HepG2 (cell line): ENCODE results near the gene TMEM200B. TPM values are rescaled to one million over a fixed set of nuclear protein-coding genes. Genes with fewer than 3 reads are reported as not detected.

Experiments
- ATAC-seq: fragments of 200-7000 bp; cut with Tn5 transposase; 3 replicates; pipeline ENCODE4 v1.9.1; 2020; ENCODE audit warnings: mild to moderate bottlenecking, moderate library complexity
- BruUV-seq: library from RNA; stranded (reverse); fragments of 400-500 nt; replicated peaks from 2 replicates; lab custom pipeline; 2021; lab: Mats Ljungman, UMichigan
- CTCF ChIA-PET: fragments of 300-600 bp; formaldehyde crosslinking; extraction: SDS; loops from one replicate; lab custom pipeline; 2021; ENCODE audit warnings: low total read pairs, inconsistent platforms, low intra/inter-chr PET ratio; lab: Yijun Ruan, JAX
- POLR2A ChIA-PET: fragments of 350-600 bp; sonication (Branson Sonifier 250); formaldehyde crosslinking; loops from one replicate; lab custom pipeline; 2020; ENCODE audit warnings: antibody characterized with exemption, inconsistent platforms; lab: Yijun Ruan, JAX
- DNase-seq: peaks from one replicate; pipeline ENCODE4 v3.0.0-alpha.2; 2015; ENCODE audit warnings: low spot score
- FAIRE-seq: peaks from 3 replicates; lab custom pipeline; 2011; peaks lifted over from hg19 to GRCh38; lab: Jason Lieb, UNC
- H2AFZ ChIP-seq: one replicate; pipeline ENCODE4 v1.6.1; 2011; ENCODE audit warnings: low read length, inconsistent platforms
- H3K27ac ChIP-seq: fragments of 300-600 bp; 3 replicates; pipeline ENCODE4 v1.8.0; 2011; ENCODE audit warnings: mixed run types, mild to moderate bottlenecking, mixed read lengths, low read length, inconsistent platforms; ENCODE audit not compliant: insufficient read depth; ENCODE audit errors: extremely low read length
- H3K27me3 ChIP-seq, 2 experiments: fragments of 200-600 bp in 1 of 2; 2 replicates in 1 of 2; 3 replicates in 1 of 2; pipeline versions ENCODE4 v1.6.0 to v1.8.0; 2011; ENCODE audit warnings: low read length in 2 of 2, mild to moderate bottlenecking in 2 of 2, moderate library complexity in 2 of 2, inconsistent platforms in 1 of 2; ENCODE audit not compliant: insufficient read depth in 2 of 2, control insufficient read depth in 1 of 2
- H3K36me3 ChIP-seq, 2 experiments: fragments of 200-600 bp in 1 of 2; replicated peaks in 1 of 2; 2 replicates in 1 of 2; 3 replicates in 1 of 2; pipeline versions ENCODE4 v1.5.1 to v1.8.0; 2011; ENCODE audit warnings: low read length in 2 of 2, inconsistent platforms in 1 of 2; ENCODE audit not compliant: insufficient read depth in 2 of 2, control insufficient read depth in 1 of 2
- H3K4me1 ChIP-seq: 2 replicates; pipeline ENCODE4 v1.5.1; 2012; ENCODE audit warnings: low read length, inconsistent platforms; ENCODE audit not compliant: insufficient read depth
- H3K4me2 ChIP-seq: 2 replicates; pipeline ENCODE4 v1.6.0; 2011; ENCODE audit warnings: low read depth, low read length, inconsistent platforms
- H3K4me3 ChIP-seq, 3 experiments: fragments of 200-600 bp in 1 of 3; sonication (generic), shearing (Covaris generic) in 1 of 3; replicated peaks in 1 of 3; 2 replicates each; pipeline ENCODE4 v1.5.1; 2011 to 2016; ENCODE audit warnings: low read length in 3 of 3, inconsistent platforms in 2 of 3, low read depth in 2 of 3, mild to moderate bottlenecking in 2 of 3, control low read depth in 1 of 3, mixed read lengths in 1 of 3; ENCODE audit not compliant: insufficient read depth in 1 of 3
- H3K79me2 ChIP-seq: one replicate; pipeline ENCODE4 v1.6.1; 2011; ENCODE audit warnings: low read length, inconsistent platforms; ENCODE audit not compliant: insufficient read depth
- H3K9ac ChIP-seq: 2 replicates; pipeline ENCODE4 v1.6.0; 2011; ENCODE audit warnings: mild to moderate bottlenecking, low read depth, low read length, inconsistent platforms; ENCODE audit not compliant: insufficient read depth
- H3K9me3 ChIP-seq: 2 replicates; pipeline ENCODE4 v1.5.1; 2012; ENCODE audit warnings: mild to moderate bottlenecking, low read length
- H4K20me1 ChIP-seq: 2 replicates; pipeline ENCODE4 v1.6.0; 2011; ENCODE audit warnings: inconsistent platforms, mild to moderate bottlenecking, low read length, moderate library complexity; ENCODE audit not compliant: insufficient read depth
- HNRNPL ChIP-seq: fragments of 200-400 bp; formaldehyde crosslinking; IDR thresholded peaks from 2 replicates; pipeline ENCODE4 v1.6.1; 2017; ENCODE audit warnings: mild to moderate bottlenecking, low read depth, low read length
- MAFK ChIP-seq, 2 experiments: IDR thresholded peaks in 1 of 2; conservative IDR thresholded peaks in 1 of 2; 2 replicates each; pipeline ENCODE4 v1.6.1; 2011; ENCODE audit warnings: improper control_type of control experiment in 2 of 2, low read length in 2 of 2
- POLR2AphosphoS5 ChIP-seq: IDR thresholded peaks from 2 replicates; pipeline ENCODE4 v1.6.1; 2012; ENCODE audit warnings: low read depth, low read length
- ZC3H13 ChIP-seq: sonication (generic); formaldehyde crosslinking; IDR thresholded peaks from 2 replicates; pipeline ENCODE4 v1.8.1; 2023; ENCODE audit warnings: mild to moderate bottlenecking, missing genetic modification reagents, moderate library complexity
- ZNF496 ChIP-seq: sonication (generic); formaldehyde crosslinking; IDR thresholded peaks from 2 replicates; pipeline ENCODE4 v1.8.1; 2023; ENCODE audit warnings: mild to moderate bottlenecking, moderate library complexity, missing genetic modification reagents; ENCODE audit not compliant: insufficient replicate concordance
- ZNF670 ChIP-seq: sonication (generic); formaldehyde crosslinking; IDR thresholded peaks from 2 replicates; pipeline ENCODE4 v1.8.0; 2022; ENCODE audit warnings: mild to moderate bottlenecking, missing genetic modification reagents, borderline replicate concordance
- WGBS: methylation state at CpG from one replicate; pipeline ENCODE4 v1.1.6; 2017; ENCODE audit warnings: low lambda C conversion rate; 5-methylcytosine and 5-hydroxymethylcytosine counted together
- in situ Hi-C: cut with HindIII; loops from 2 replicates; pipeline ENCODE4 v1.10.0; 2017; ENCODE audit warnings: low pct_unique_long_range_greater_than_20kb; ENCODE audit not compliant: extremely low pct_ligation_motif_present
- intact Hi-C: fragments of 100-400 bp; cut with micrococcal nuclease; formaldehyde crosslinking; loops from one replicate; pipeline ENCODE4 v1.10.0; 2022; ENCODE audit not compliant: unreplicated experiment
- polyA plus RNA-seq, 8 experiments: library from polyadenylated mRNA; depleted of rRNA in 3 of 8; stranded (reverse) in 7 of 8; unstranded in 1 of 8; fragments of >200 nt; fragmentation: Illumina TruSeq in 4 of 8; extraction: Trizol in 4 of 8; gene quantifications; 2 replicates each; pipeline versions ENCODE4 v1.2.1 to v1.2.3, GENCODE V29; 2011 to 2016; ENCODE audit warnings: low read depth in 4 of 8, missing spikeins in 1 of 8, mixed read lengths in 1 of 8; ENCODE audit not compliant: insufficient read depth in 1 of 8
- total RNA-seq, 5 experiments: library from RNA; depleted of rRNA; stranded (reverse); fragments of >200 nt; fragmentation: Illumina TruSeq; extraction: Trizol; gene quantifications; 2 replicates each; pipeline ENCODE4 v1.2.3, GENCODE V29; 2016; ENCODE audit warnings: low read depth in 1 of 5
- TF ChIP-seq, protein P1 (sequence below): sonication (generic); formaldehyde crosslinking; IDR thresholded peaks from 2 replicates; pipeline ENCODE4 v1.4.0; 2020; ENCODE audit warnings: missing genetic modification reagents

Gene TMEM200B
- total and polyA plus RNA-seq, 2 of the 13 experiments (the other 11 are each of a cell fraction or from before 2014, with no cell fraction given), result 1.1 to 1.4 TPM

GRCh38 chr1:29121936-29122681, 1.6 kb downstream of the TMEM200B start:
- Histone ChIP-seq H4K20me1 (no peaks in the 10 kb centered on the region), H3K27ac (no peak overlapping the region), H3K4me1 (peaks cover 21% of the 10 kb centered on the region), H3K36me3 (peaks cover 3 to 6% of the 10 kb centered on the region in 2 experiments; a peak in 4 of 5 replicates), H3K4me3 (no peak overlapping the region), H2AFZ (no peak overlapping the region), H3K9me3 (no peaks in the 10 kb centered on the region), H3K4me2 (no peak overlapping the region), H3K9ac (no peak overlapping the region), H3K27me3 (peaks cover 0 to 5% of the 10 kb centered on the region in 2 experiments; a peak in 1 of 5 replicates), H3K79me2 (no peaks in the 10 kb centered on the region)
- TF ChIP-seq, protein P1, sequence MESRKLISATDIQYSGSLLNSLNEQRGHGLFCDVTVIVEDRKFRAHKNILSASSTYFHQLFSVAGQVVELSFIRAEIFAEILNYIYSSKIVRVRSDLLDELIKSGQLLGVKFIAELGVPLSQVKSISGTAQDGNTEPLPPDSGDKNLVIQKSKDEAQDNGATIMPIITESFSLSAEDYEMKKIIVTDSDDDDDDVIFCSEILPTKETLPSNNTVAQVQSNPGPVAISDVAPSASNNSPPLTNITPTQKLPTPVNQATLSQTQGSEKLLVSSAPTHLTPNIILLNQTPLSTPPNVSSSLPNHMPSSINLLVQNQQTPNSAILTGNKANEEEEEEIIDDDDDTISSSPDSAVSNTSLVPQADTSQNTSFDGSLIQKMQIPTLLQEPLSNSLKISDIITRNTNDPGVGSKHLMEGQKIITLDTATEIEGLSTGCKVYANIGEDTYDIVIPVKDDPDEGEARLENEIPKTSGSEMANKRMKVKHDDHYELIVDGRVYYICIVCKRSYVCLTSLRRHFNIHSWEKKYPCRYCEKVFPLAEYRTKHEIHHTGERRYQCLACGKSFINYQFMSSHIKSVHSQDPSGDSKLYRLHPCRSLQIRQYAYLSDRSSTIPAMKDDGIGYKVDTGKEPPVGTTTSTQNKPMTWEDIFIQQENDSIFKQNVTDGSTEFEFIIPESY (CRISPR knock-in tag), result 0 out of 2 replicates have a peak, but pooled peaks have one; percentile 40
- TF ChIP-seq POLR2AphosphoS5, result no peak
- BruUV-seq, result no TSS peak
- POLR2A ChIA-PET, result no interaction called here
- FAIRE-seq (no peak), DNase-seq (no peak), ATAC-seq (no peak)
- in situ Hi-C loops (loop anchor here (10.0 kb wide), 1 partner anchor 237 kb away; no protein-coding TSS in a partner anchor), intact Hi-C loops (loop anchor here (10.0 kb wide), 1 partner anchor 237 kb away; no protein-coding TSS in a partner anchor)
- 80% methylated on average over 20 of the region's 81 CpGs for WGBS
- CTCF ChIA-PET, result no interaction called here

DNA sequence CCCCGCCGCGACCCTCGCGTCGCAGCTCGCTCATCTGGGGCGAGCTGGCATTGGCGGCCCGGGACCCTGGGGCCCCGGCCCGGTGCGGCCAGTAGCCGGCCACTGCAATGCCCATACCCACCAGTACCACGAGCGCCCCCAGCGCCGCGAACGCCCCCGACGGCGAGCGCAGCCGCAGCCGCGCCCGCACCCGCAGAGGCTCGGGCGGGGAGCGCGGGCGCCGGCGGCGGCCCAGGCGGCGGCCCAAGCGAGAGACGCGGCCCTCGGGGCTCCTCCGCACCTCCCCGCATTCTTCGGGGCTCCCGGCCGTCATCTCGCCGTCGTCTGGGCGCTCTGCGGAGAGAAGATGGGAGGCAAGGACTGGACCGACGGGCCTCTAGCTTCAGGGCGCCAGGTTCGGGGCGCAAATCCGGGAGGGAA, 2.2 kb downstream of the TMEM200B start:
- TF ChIP-seq ZNF496 (CRISPR knock-in tag) (no peak), ZC3H13 (CRISPR knock-in tag) (no peak), MAFK (conservative IDR thresholded peaks at IDR 0.05 in 1 of 2, IDR thresholded peaks at IDR 0.05 in 1 of 2; ENCODE audit: low read length in 2 of 2) (no peak), HNRNPL (no peak), ZNF670 (no peak)
- no peak for DNase-seq
- Histone ChIP-seq H3K9me3 (no peaks in the 10 kb centered on the region), H3K9ac (no peak overlapping the region), H3K27ac (no peak overlapping the region), H3K27me3 (peaks cover 0 to 5% of the 10 kb centered on the region in 2 experiments; a peak in 1 of 5 replicates), H3K4me2 (no peak overlapping the region), H3K4me3 (no peak overlapping the region), H4K20me1 (no peaks in the 10 kb centered on the region), H3K79me2 (no peaks in the 10 kb centered on the region), H3K4me1 (peaks cover 24% of the 10 kb centered on the region), H3K36me3 (peaks cover 4 to 8% of the 10 kb centered on the region in 2 experiments; a peak in 4 of 5 replicates), H2AFZ (no peak overlapping the region)
- no peak for FAIRE-seq
- no peak for ATAC-seq
- in situ Hi-C loops, result loop anchor here (10.0 kb wide), 1 partner anchor 237 kb away; no protein-coding TSS in a partner anchor
- ChIA-PET CTCF (no interaction called here), POLR2A (no interaction called here)
- BruUV-seq, result no TSS peak
- intact Hi-C loops, result loop anchor here (10.0 kb wide), 1 partner anchor 237 kb away; no protein-coding TSS in a partner anchor
- 96% methylated on average over 34 of the region's 59 CpGs for WGBS
